ENCODE results near the gene KRT71. TPM values are rescaled to one million over a fixed set of nuclear protein-coding genes. Genes with fewer than 3 reads are reported as not detected.

KRT71 gene
- total and polyA plus RNA-seq, 2 donors from 2014 or later: not detected

DNA sequence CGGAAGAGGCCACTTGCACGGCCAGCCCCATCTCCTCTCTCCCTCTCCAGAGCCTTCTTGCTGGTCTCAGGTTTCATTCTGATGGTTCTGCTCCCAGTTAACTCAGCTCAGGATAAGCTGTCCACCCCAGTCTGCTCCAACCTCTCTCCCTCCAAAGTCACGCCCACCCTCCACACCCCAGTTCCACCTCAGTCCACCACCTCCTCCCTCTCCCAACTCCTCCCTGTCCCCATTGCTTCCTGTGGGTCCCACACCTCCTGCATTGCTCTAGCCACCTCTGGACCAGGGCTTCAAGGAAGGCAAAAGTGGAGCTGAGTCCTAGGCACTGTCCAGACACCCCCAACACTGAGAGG is 13.1 kb downstream of the KRT71 start:
- no peak overlapping the region for H3K27ac ChIP-seq (ENCODE audit: low read depth in 2 of 2, low read length in 2 of 2)
- H3K9ac ChIP-seq (ENCODE audit: low read length in 3 of 3): no peak overlapping the region
- DNase-seq (no peak), FAIRE-seq (no peak)
- H3K27me3 ChIP-seq (ENCODE audit: control insufficient read depth, insufficient read depth, low read length): no peaks in the 10 kb centered on the region
- TF ChIP-seq, protein P1, sequence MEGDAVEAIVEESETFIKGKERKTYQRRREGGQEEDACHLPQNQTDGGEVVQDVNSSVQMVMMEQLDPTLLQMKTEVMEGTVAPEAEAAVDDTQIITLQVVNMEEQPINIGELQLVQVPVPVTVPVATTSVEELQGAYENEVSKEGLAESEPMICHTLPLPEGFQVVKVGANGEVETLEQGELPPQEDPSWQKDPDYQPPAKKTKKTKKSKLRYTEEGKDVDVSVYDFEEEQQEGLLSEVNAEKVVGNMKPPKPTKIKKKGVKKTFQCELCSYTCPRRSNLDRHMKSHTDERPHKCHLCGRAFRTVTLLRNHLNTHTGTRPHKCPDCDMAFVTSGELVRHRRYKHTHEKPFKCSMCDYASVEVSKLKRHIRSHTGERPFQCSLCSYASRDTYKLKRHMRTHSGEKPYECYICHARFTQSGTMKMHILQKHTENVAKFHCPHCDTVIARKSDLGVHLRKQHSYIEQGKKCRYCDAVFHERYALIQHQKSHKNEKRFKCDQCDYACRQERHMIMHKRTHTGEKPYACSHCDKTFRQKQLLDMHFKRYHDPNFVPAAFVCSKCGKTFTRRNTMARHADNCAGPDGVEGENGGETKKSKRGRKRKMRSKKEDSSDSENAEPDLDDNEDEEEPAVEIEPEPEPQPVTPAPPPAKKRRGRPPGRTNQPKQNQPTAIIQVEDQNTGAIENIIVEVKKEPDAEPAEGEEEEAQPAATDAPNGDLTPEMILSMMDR (IDR thresholded peaks at IDR 0.05; ENCODE audit: borderline replicate concordance, extremely low read depth, insufficient read depth): no peak
- H3K4me1 ChIP-seq (ENCODE audit: control insufficient read depth in 2 of 3, insufficient read depth in 2 of 3, low read depth in 1 of 3, low read length in 3 of 3): no peaks in the 10 kb centered on the region
- intact Hi-C loops (cut with DNase I): no loop called here
- H3K9me3 ChIP-seq (ENCODE audit: control insufficient read depth in 2 of 3, insufficient read depth in 1 of 3, low read length in 3 of 3): no peaks in the 10 kb centered on the region
- no peaks in the 10 kb centered on the region for H3K36me3 ChIP-seq (ENCODE audit: control insufficient read depth in 2 of 3, insufficient read depth in 3 of 3, low read length in 3 of 3)
- H3K4me3 ChIP-seq (ENCODE audit: low read length in 3 of 3): no peak overlapping the region

DNA sequence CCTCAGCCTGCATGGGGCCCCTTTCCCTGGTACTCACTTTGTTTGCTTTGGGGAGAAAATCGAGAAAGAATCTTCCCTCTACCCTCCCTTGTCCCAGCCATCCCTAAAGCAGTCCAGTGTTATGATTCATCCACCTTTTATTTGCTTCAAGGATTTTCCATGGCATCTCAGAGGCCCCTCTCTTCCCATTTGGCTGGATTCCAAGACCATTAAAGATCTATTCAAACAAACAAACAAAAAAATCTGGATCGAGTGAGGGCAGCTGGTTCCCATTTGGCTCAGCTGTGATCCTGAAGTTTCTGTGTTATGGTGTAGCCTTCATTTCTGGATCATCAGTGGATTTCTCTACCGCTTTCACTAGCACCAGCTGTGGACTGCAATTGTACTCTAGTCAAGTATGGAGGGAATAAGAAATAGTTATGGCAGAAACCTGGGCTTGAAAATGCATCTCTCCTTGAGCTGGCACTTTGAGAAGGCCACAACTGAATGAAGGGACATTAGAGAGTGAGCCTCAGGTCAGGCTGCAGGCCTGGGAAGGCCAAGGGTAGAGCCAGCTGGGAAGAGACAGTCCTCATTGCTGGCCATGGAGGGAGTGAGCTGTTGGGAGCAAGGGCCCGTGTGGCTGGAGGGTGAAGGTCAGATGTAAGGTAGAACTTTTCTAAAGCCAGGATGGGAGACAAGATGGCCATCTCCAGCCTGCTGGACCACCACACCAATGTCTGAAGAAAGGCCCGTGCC is 13.7 kb downstream of the KRT71 start:
- H3K4me3 ChIP-seq (ENCODE audit: low read length in 3 of 3): no peak overlapping the region
- FAIRE-seq (no peak), DNase-seq (peak in 2 of 5 donors; percentile 30 to 71)
- no peak overlapping the region for H3K9ac ChIP-seq (ENCODE audit: low read length in 3 of 3)
- H3K27me3 ChIP-seq (ENCODE audit: control insufficient read depth, insufficient read depth, low read length): no peaks in the 10 kb centered on the region
- no peak overlapping the region for H3K27ac ChIP-seq (ENCODE audit: low read depth in 2 of 2, low read length in 2 of 2)
- TF ChIP-seq, protein P1 (IDR thresholded peaks at IDR 0.05; ENCODE audit: borderline replicate concordance, extremely low read depth, insufficient read depth): no peak
- H3K36me3 ChIP-seq (ENCODE audit: control insufficient read depth in 2 of 3, insufficient read depth in 3 of 3, low read length in 3 of 3): no peaks in the 10 kb centered on the region
- intact Hi-C loops (cut with DNase I): no loop called here
- no peaks in the 10 kb centered on the region for H3K4me1 ChIP-seq (ENCODE audit: control insufficient read depth in 2 of 3, insufficient read depth in 2 of 3, low read depth in 1 of 3, low read length in 3 of 3)
- no peaks in the 10 kb centered on the region for H3K9me3 ChIP-seq (ENCODE audit: control insufficient read depth in 2 of 3, insufficient read depth in 1 of 3, low read length in 3 of 3)

DNA sequence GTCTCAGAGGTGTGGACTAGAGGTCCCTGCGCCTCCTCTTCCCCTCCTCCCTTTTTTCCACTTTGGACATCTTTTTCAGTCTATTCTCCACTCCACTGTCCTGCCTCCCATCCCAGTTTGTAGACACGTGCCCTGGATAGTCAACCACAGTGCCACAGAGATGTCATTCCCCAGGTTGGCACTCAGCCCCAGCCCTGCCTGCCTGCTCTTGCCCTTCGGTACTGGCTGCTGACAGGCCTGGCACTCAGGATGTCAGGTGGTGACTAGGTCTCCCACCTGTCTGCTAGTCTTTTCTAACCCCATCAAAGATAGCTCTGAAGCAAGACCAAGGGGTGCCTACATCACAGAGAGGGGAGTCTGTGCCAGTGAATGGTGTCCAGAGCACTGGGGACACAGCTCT is 15.8 kb downstream of the KRT71 start:
- DNase-seq (no peak), FAIRE-seq (no peak)
- Histone ChIP-seq H3K36me3 (ENCODE audit: control insufficient read depth in 2 of 3, insufficient read depth in 3 of 3, low read length in 3 of 3) (no peaks in the 10 kb centered on the region), H3K9me3 (ENCODE audit: control insufficient read depth in 2 of 3, insufficient read depth in 1 of 3, low read length in 3 of 3) (no peaks in the 10 kb centered on the region), H3K27me3 (ENCODE audit: control insufficient read depth, insufficient read depth, low read length) (no peaks in the 10 kb centered on the region), H3K4me3 (ENCODE audit: low read length in 3 of 3) (no peak overlapping the region), H3K4me1 (ENCODE audit: control insufficient read depth in 2 of 3, insufficient read depth in 2 of 3, low read depth in 1 of 3, low read length in 3 of 3) (no peaks in the 10 kb centered on the region), H3K27ac (ENCODE audit: low read depth in 2 of 2, low read length in 2 of 2) (no peak overlapping the region), H3K9ac (ENCODE audit: low read length in 3 of 3) (no peak overlapping the region)
- intact Hi-C loops (cut with DNase I): no loop called here
- TF ChIP-seq, protein P1 (IDR thresholded peaks at IDR 0.05; ENCODE audit: borderline replicate concordance, extremely low read depth, insufficient read depth): no peak

DNA sequence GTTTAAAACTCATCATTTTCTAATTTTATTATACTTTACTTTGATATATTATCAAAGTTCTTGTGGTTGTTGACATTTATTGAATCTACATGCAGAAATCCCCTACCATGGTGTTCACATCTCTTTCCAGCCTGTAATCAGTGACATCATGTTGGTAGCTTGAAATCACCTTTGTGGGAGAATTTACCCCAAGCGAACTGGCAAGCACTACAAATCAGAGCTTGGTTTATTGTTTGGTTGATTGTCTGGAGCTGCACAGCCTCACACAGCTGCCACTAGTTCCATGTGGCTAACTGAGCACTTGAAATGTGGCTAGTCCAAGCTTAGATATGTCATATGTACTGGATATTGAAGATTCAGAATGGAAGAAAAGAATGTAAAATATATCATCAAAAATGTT is 17.4 kb downstream of the KRT71 start:
- Histone ChIP-seq H3K36me3 (ENCODE audit: control insufficient read depth in 2 of 3, insufficient read depth in 3 of 3, low read length in 3 of 3) (no peaks in the 10 kb centered on the region), H3K4me3 (ENCODE audit: low read length in 3 of 3) (no peak overlapping the region), H3K4me1 (ENCODE audit: control insufficient read depth in 2 of 3, insufficient read depth in 2 of 3, low read depth in 1 of 3, low read length in 3 of 3) (no peaks in the 10 kb centered on the region), H3K9me3 (ENCODE audit: control insufficient read depth in 2 of 3, insufficient read depth in 1 of 3, low read length in 3 of 3) (no peaks in the 10 kb centered on the region), H3K27me3 (ENCODE audit: control insufficient read depth, insufficient read depth, low read length) (no peaks in the 10 kb centered on the region), H3K27ac (ENCODE audit: low read depth in 2 of 2, low read length in 2 of 2) (no peak overlapping the region), H3K9ac (ENCODE audit: low read length in 3 of 3) (no peak overlapping the region)
- intact Hi-C loops (cut with DNase I): no loop called here
- no peak for DNase-seq
- FAIRE-seq: no peak
- TF ChIP-seq, protein P1 (IDR thresholded peaks at IDR 0.05; ENCODE audit: borderline replicate concordance, extremely low read depth, insufficient read depth): no peak
